Karpas-422 (cell line): ENCODE measurements around the gene SCN1B. TPM values are rescaled to one million over a fixed set of nuclear protein-coding genes. Genes with fewer than 3 reads are reported as not detected.
A peak's percentile ranks its signal among the peaks of the same experiment; 100 is the strongest.

Experiments used
- DNase-seq: peaks from one replicate; pipeline ENCODE4 v3.0.0-alpha.2; 2015
- H2AFZ ChIP-seq: fragments of 200-600 bp; sonication (generic); 2 replicates; pipeline ENCODE4 v1.6.1; 2014; ENCODE audit warnings: antibody characterized with exemption, low read length, mixed read lengths
- H3K27ac ChIP-seq: fragments of 200-600 bp; sonication (generic); 2 replicates; pipeline ENCODE4 v1.5.1; 2014; ENCODE audit warnings: mild to moderate bottlenecking, low read length, moderate library complexity
- H3K27me3 ChIP-seq: fragments of 200-600 bp; sonication (generic); 2 replicates; pipeline ENCODE4 v1.6.1; 2014; ENCODE audit warnings: low read length, mixed read lengths
- H3K36me3 ChIP-seq: fragments of 200-600 bp; sonication (generic); 2 replicates; pipeline ENCODE4 v1.6.1; 2014; ENCODE audit warnings: low read length, mixed read lengths; ENCODE audit not compliant: insufficient read depth
- H3K4me1 ChIP-seq: fragments of 200-600 bp; sonication (generic); 2 replicates; pipeline ENCODE4 v1.6.1; 2014; ENCODE audit warnings: mild to moderate bottlenecking, low read length, mixed read lengths
- H3K4me2 ChIP-seq: fragments of 200-600 bp; sonication (generic); 2 replicates; pipeline ENCODE4 v1.6.1; 2014; ENCODE audit warnings: low read length, low read depth, mild to moderate bottlenecking; ENCODE audit not compliant: poor library complexity, severe bottlenecking
- H3K4me3 ChIP-seq: fragments of 200-600 bp; sonication (generic); 2 replicates; pipeline ENCODE4 v1.5.1; 2014; ENCODE audit warnings: mild to moderate bottlenecking, antibody characterized with exemption, low read length, mixed read lengths
- H3K79me2 ChIP-seq: fragments of 200-600 bp; sonication (generic); 2 replicates; pipeline ENCODE4 v1.6.1; 2014; ENCODE audit warnings: mild to moderate bottlenecking, low read length, mixed read lengths
- H3K9ac ChIP-seq: fragments of 200-600 bp; sonication (generic); 2 replicates; pipeline ENCODE4 v1.6.0; 2014; ENCODE audit warnings: low read length
- H3K9me2 ChIP-seq: fragments of 200-600 bp; sonication (generic), shearing (Covaris generic); replicated peaks from 2 replicates; pipeline ENCODE4 v1.6.0; 2014; ENCODE audit warnings: mild to moderate bottlenecking, low read length, moderate library complexity; ENCODE audit not compliant: insufficient read depth
- H3K9me3 ChIP-seq: fragments of 300-700, 200-600 bp; sonication (generic); 2 replicates; pipeline ENCODE4 v1.6.1; 2014; ENCODE audit warnings: low read length, mixed read lengths
- H4K20me1 ChIP-seq: fragments of 200-600 bp; sonication (generic); 2 replicates; pipeline ENCODE4 v1.6.1; 2014; ENCODE audit warnings: mild to moderate bottlenecking, antibody characterized with exemption, low read length, low read depth; ENCODE audit not compliant: insufficient read depth
- total RNA-seq: library from RNA; depleted of rRNA; stranded (reverse); fragments of >200 nt; shearing (Covaris generic); gene quantifications from 2 replicates; pipeline ENCODE4 v1.2.3, GENCODE V29; 2014; ENCODE audit warnings: low replicate concordance

Gene SCN1B
- total RNA-seq, 1 experiment from 2014 or later: 0.52 TPM

DNA sequence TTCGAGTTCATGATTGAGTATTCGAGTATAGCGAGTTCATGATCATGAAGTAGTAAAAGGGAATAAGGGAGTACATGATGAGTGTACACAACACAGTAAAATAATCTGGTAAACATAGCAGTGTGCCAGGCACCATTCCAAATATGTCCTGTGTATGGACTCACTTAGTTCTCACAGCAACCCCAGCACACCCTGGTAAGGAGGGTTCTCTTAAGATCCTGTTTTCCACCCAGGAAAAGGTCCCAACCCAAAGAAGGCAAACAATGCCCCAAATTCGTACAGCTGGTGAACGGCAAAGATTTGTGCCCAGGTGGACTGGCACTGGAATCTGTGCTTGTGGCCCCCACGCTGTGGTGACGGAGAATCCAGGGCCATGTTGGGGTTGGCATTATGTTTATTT is 32.7 kb downstream of the SCN1B start:
- Histone ChIP-seq H4K20me1 (no peaks in the 10 kb centered on the region), H3K27ac (no peak overlapping the region), H3K4me1 (peaks cover 11% of the 10 kb centered on the region), H3K4me2 (no peak overlapping the region), H3K9ac (no peak overlapping the region), H3K4me3 (no peak overlapping the region), H3K79me2 (no peaks in the 10 kb centered on the region), H3K36me3 (no peaks in the 10 kb centered on the region), H3K9me2 (no peaks in the 10 kb centered on the region), H3K27me3 (no peaks in the 10 kb centered on the region), H3K9me3 (no peaks in the 10 kb centered on the region), H2AFZ (no peak overlapping the region)
- DNase-seq: no peak

DNA sequence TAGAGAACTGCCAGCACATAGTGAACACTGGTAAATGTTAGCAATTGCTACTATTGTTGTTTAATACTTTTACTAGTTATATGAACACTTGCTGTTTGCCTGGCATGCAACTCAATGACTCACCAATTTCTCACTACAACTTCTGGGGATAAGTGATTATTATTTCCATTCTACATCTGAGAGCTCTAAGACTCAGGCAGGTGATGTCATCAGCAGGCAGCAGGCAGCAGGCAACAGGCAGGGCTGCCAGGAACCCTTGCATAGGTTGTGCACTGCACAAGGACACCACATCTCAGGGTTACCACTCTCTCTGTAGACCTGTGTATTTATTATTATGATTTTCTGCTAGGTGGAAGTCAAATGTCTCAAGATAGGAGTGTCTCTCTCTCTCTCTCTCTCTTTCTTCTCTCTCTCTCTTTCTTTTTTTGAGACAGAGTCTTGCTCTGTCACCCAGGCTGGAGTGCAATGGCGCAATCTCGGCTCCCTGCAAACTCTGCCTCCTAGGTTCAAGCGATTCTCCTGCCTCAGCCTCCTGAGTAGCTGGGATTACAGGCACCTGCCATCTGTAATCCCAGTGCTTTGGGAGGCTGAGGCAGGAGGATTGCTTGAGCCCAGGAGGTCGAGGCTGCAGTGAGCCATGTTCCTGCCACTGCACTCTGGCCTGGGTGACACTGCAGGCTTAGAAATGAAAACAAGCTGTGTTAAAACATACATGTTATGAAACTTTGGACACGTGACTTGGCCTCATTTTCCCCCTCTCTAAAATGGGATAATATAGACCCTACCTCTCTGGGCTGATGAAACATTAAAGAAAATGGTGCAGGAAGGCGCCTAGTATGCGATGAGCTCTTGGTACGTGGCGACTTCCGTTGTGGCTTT is 33.9 kb downstream of the SCN1B start:
- Histone ChIP-seq H3K4me3 (no peak overlapping the region), H3K4me1 (peaks cover 24% of the 10 kb centered on the region)

DNA sequence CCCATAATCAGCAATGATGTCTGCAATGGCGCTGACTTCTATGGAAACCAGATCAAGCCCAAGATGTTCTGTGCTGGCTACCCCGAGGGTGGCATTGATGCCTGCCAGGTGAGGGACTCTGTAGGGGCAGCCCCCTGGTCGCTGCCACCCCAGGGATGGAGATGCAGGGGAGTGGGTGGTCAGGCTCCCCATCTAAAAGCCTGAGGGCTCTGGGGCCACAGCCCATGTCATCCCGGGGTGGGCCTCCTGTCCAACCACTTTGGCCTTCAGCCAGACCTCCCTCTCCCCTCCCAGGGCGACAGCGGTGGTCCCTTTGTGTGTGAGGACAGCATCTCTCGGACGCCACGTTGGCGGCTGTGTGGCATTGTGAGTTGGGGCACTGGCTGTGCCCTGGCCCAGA is 35.3 kb downstream of the SCN1B start:
- no peak overlapping the region for H3K27ac ChIP-seq
- no peaks in the 10 kb centered on the region for H3K9me2 ChIP-seq
- H3K9me3 ChIP-seq: no peaks in the 10 kb centered on the region
- no peaks in the 10 kb centered on the region for H4K20me1 ChIP-seq
- H3K4me1 ChIP-seq: peaks cover 32% of the 10 kb centered on the region
- no peak overlapping the region for H3K4me3 ChIP-seq
- no peak overlapping the region for H3K9ac ChIP-seq
- no peaks in the 10 kb centered on the region for H3K79me2 ChIP-seq
- no peak overlapping the region for H2AFZ ChIP-seq
- no peak for DNase-seq
- H3K36me3 ChIP-seq: no peaks in the 10 kb centered on the region
- no peaks in the 10 kb centered on the region for H3K27me3 ChIP-seq
- H3K4me2 ChIP-seq: no peak overlapping the region

More for the DNA sequence above, 33.9 kb downstream of the SCN1B start:
- DNase-seq: no peak
- H3K36me3 ChIP-seq: no peaks in the 10 kb centered on the region
- H3K9me2 ChIP-seq: no peaks in the 10 kb centered on the region
- no peaks in the 10 kb centered on the region for H3K27me3 ChIP-seq
- H4K20me1 ChIP-seq: no peaks in the 10 kb centered on the region
- no peaks in the 10 kb centered on the region for H3K9me3 ChIP-seq
- H3K4me2 ChIP-seq: no peak overlapping the region
- no peak overlapping the region for H3K27ac ChIP-seq
- H2AFZ ChIP-seq: no peak overlapping the region
- H3K79me2 ChIP-seq: no peaks in the 10 kb centered on the region
- H3K9ac ChIP-seq: no peak overlapping the region

DNA sequence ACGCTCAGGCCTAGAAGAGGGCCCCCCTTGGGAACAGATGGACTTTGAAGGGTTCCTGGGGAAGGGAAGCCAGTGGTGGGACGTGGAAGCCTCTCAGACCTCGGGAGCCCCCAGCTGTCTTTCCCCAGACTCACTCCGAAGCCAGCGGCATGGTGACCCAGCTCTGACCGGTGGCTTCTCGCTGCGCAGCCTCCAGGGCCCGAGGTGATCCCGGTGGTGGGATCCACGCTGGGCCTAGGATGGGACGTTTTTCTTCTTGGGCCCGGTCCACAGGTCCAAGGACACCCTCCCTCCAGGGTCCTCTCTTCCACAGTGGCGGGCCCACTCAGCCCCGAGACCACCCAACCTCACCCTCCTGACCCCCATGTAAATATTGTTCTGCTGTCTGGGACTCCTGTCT is 35.9 kb downstream of the SCN1B start:
- no peak overlapping the region for H3K4me2 ChIP-seq
- no peaks in the 10 kb centered on the region for H4K20me1 ChIP-seq
- H3K27me3 ChIP-seq: no peaks in the 10 kb centered on the region
- no peak overlapping the region for H3K4me3 ChIP-seq
- no peaks in the 10 kb centered on the region for H3K9me2 ChIP-seq
- no peaks in the 10 kb centered on the region for H3K36me3 ChIP-seq
- DNase-seq: no peak
- H3K9ac ChIP-seq: no peak overlapping the region
- H3K9me3 ChIP-seq: no peaks in the 10 kb centered on the region
- H2AFZ ChIP-seq: no peak overlapping the region
- peaks cover 32% of the 10 kb centered on the region for H3K4me1 ChIP-seq
- H3K79me2 ChIP-seq: no peaks in the 10 kb centered on the region
- no peak overlapping the region for H3K27ac ChIP-seq

DNA sequence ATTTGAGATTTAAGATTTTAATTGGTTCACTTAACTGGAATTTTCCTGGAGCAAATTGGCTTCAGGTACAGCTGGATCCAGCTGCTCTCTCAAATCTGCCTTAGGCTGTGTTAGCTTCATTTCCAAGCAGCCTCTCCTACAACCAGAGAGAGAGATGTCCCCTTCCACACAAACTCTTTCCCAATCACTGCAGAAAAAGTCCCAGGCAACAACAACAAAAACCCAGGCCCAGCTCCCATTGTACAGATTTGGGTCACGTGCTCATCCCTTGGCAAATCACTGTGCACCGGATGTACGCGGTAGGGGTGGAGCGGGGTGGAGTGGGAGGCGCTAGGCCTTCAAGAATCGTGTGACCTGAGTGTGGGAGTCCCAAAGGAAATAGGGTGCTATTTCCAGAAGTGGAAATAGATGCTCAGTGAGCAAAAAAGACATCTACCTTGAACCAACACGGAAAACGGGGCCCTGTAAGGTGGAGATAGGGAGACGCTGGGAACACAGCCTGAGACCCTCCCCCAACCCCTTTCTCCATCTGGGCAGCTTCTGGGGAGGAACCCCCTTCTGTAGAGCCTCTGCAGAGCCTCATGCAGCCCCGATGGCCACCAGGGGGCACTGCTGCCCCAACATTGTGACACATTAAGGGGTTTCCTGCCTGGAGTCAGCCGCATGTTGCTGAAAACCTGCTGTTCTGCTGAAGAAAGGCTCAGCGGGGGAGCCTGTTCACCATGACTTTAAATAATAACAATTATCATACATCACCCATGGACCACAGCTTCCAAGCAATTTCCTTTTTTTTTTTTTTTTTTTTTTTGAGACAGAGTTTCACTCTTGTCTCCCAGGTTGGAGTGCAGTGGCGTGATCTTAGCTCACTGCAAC is 36.7 kb downstream of the SCN1B start:
- H3K36me3 ChIP-seq: no peaks in the 10 kb centered on the region
- H3K79me2 ChIP-seq: no peaks in the 10 kb centered on the region
- peak; percentile 97 for DNase-seq
- H3K4me3 ChIP-seq: peak overlapping the region; percentile 44; the same call in 1 of the 2 replicates
- peak overlapping the region; percentile 72 for H2AFZ ChIP-seq
- H3K4me2 ChIP-seq: peak overlapping the region; percentile 63
- H3K9ac ChIP-seq: peak overlapping the region; percentile 61
- no peaks in the 10 kb centered on the region for H3K27me3 ChIP-seq
- no peaks in the 10 kb centered on the region for H3K9me2 ChIP-seq
- no peaks in the 10 kb centered on the region for H4K20me1 ChIP-seq
- peak overlapping the region; percentile 77 for H3K27ac ChIP-seq
- no peaks in the 10 kb centered on the region for H3K9me3 ChIP-seq
- H3K4me1 ChIP-seq: peaks cover 32% of the 10 kb centered on the region

DNA sequence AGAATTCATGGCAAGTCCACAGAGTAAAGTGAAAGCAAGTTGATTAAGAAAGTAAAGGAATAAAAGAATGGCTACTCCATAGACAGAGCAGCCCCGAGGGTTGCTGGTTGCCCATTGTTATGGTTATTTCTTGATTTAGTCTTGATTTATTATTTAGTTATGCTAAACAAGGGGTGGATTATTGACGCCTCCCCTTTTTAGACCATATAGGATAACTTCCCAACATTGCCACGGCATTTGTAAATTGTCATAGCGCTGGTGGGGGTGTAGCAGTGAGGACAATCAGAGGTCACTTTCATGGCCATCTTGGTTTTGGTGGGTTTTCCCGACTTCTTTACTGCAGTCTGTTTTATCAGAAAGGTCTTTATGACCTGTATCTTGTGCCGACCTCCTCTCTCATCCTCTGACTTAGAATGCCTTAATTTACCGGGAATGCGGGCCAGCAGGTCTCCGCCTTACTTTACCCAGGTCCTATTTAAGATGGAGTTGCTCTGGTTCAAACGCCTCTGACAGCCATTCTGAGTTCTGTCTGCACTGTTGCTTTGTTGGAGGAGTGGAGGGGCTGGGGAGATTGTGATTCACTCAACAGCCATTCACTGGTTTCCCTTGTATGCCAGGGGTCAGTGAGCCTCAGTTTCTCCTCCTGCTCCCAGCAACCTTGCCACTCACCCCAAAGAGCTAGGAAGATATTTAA is 38.8 kb downstream of the SCN1B start:
- peaks cover 32% of the 10 kb centered on the region for H3K4me1 ChIP-seq

DNA sequence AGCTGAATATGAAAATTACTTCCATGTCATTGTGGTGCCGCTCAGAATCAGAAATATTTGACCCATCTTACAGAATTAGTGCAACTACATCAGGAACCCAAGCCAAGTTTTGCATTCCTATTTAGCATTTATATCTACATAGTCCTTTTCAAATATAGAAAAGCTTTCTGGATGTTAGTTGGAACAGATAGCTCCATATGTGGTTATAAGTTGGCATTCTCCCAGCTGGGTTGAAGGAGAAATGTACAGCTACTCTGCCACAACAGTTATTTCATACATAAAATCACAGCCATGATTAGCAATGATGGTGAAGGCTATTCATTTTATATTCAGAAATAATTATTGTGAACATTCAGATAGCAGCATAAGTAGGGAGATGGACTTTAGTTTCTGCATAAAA is 39.4 kb downstream of the SCN1B start:
- H3K4me3 ChIP-seq: no peak overlapping the region
- no peaks in the 10 kb centered on the region for H3K79me2 ChIP-seq
- peak overlapping the region; percentile 58 for H2AFZ ChIP-seq
- no peak for DNase-seq
- no peaks in the 10 kb centered on the region for H3K9me3 ChIP-seq
- H3K4me2 ChIP-seq: peak overlapping the region; percentile 63
- no peaks in the 10 kb centered on the region for H3K27me3 ChIP-seq
- no peaks in the 10 kb centered on the region for H3K9me2 ChIP-seq
- peak overlapping the region; percentile 77 for H3K27ac ChIP-seq
- no peaks in the 10 kb centered on the region for H3K36me3 ChIP-seq
- no peaks in the 10 kb centered on the region for H4K20me1 ChIP-seq
- H3K9ac ChIP-seq: peak overlapping the region; percentile 44
- H3K4me1 ChIP-seq: peaks cover 35% of the 10 kb centered on the region

More for the DNA sequence above, 38.8 kb downstream of the SCN1B start:
- Histone ChIP-seq H3K9me3 (no peaks in the 10 kb centered on the region), H2AFZ (peak overlapping the region; percentile 58), H3K27ac (peak overlapping the region; percentile 77), H3K4me2 (peak overlapping the region; percentile 63), H3K27me3 (no peaks in the 10 kb centered on the region), H4K20me1 (no peaks in the 10 kb centered on the region), H3K4me3 (no peak overlapping the region), H3K9me2 (no peaks in the 10 kb centered on the region), H3K9ac (peak overlapping the region; percentile 46), H3K79me2 (no peaks in the 10 kb centered on the region), H3K36me3 (no peaks in the 10 kb centered on the region)
- no peak for DNase-seq
